K562 (cell line): ENCODE results near the gene B4GALNT3. TPM values are rescaled to one million over a fixed set of nuclear protein-coding genes. Genes with fewer than 3 reads are reported as not detected.

Experiments used
- ATAC-seq: fragments of 200-7000 bp; cut with Tn5 transposase; 3 replicates; pipeline ENCODE4 v1.9.1; 2020; ENCODE audit warnings: moderate library complexity
- BruUV-seq: library from RNA; stranded (reverse); fragments of 400-500 nt; replicated peaks from 2 replicates; lab custom pipeline; 2021; lab: Mats Ljungman, UMichigan
- CTCF ChIA-PET: fragments of 300-600 bp; formaldehyde crosslinking; extraction: SDS; loops from one replicate; lab custom pipeline; 2021; ENCODE audit warnings: low intra/inter-chr PET ratio; lab: Yijun Ruan, JAX
- POLR2A ChIA-PET: fragments of 300-600, 350-650 bp; sonication (Branson Sonifier 250); formaldehyde crosslinking; extraction: SDS; loops from one replicate; lab custom pipeline; 2021; ENCODE audit warnings: antibody characterized with exemption, inconsistent platforms; lab: Yijun Ruan, JAX
- DNase-seq, 4 experiments: peaks; one replicate each; pipeline versions ENCODE4 v3.0.0 to v3.0.0-alpha.2; 2011 to 2018; ENCODE audit warnings: low spot score in 3 of 4, mixed read lengths in 3 of 4; ENCODE audit errors: extremely low read depth in 1 of 4
- FAIRE-seq: peaks from 2 replicates; lab custom pipeline; 2011; peaks lifted over from hg19 to GRCh38; lab: Jason Lieb, UNC
- H2AFZ ChIP-seq: 2 replicates; pipeline ENCODE4 v1.6.0; 2011; ENCODE audit warnings: low read depth, low read length, control low read depth, inconsistent platforms
- H3K27ac ChIP-seq: fragments of 200-600 bp; 3 replicates; pipeline ENCODE4 v1.8.0; 2011; ENCODE audit warnings: low read depth, mild to moderate bottlenecking, control low read depth, inconsistent platforms, low read length, moderate library complexity, mixed read lengths; ENCODE audit errors: extremely low read depth
- H3K27me3 ChIP-seq, 2 experiments: fragments of 300-600 bp in 1 of 2; 2 replicates in 1 of 2; 3 replicates in 1 of 2; pipeline versions ENCODE4 v1.6.0 to v1.8.0; 2011; ENCODE audit warnings: inconsistent platforms in 2 of 2, low read length in 2 of 2, mild to moderate bottlenecking in 1 of 2, mixed read lengths in 1 of 2, moderate library complexity in 1 of 2; ENCODE audit not compliant: control insufficient read depth in 2 of 2, insufficient read depth in 2 of 2
- H3K36me3 ChIP-seq: fragments of 300-600 bp; 3 replicates; pipeline ENCODE4 v1.8.0; 2011; ENCODE audit warnings: mild to moderate bottlenecking, low read length, inconsistent platforms; ENCODE audit not compliant: control insufficient read depth, insufficient read depth
- H3K4me1 ChIP-seq, 2 experiments: fragments of 200-600 bp in 1 of 2; replicated peaks in 1 of 2; 2 replicates in 1 of 2; 3 replicates in 1 of 2; pipeline versions ENCODE4 v1.5.1 to v1.8.0; 2011; ENCODE audit warnings: inconsistent platforms in 2 of 2, low read length in 2 of 2, mild to moderate bottlenecking in 1 of 2, mixed read lengths in 1 of 2, moderate library complexity in 1 of 2; ENCODE audit not compliant: control insufficient read depth in 2 of 2, insufficient read depth in 2 of 2
- H3K4me2 ChIP-seq: 2 replicates; pipeline ENCODE4 v1.6.1; 2011; ENCODE audit warnings: low read length, control low read depth, inconsistent platforms, mixed read lengths; ENCODE audit not compliant: insufficient read depth
- H3K4me3 ChIP-seq: fragments of 200-600 bp; sonication (generic), shearing (Covaris generic); 2 replicates; pipeline ENCODE4 v1.5.1; 2016; ENCODE audit warnings: control low read depth, inconsistent platforms
- H3K79me2 ChIP-seq: fragments of 200-600 bp; 3 replicates; pipeline ENCODE4 v1.8.0; 2011; ENCODE audit warnings: low read length, inconsistent platforms; ENCODE audit not compliant: control insufficient read depth, insufficient read depth
- H3K9ac ChIP-seq, 2 experiments: 2 replicates each; pipeline versions ENCODE4 v1.6.0 to v1.6.1; 2011; ENCODE audit warnings: low read depth in 2 of 2, low read length in 2 of 2, control low read depth in 1 of 2, inconsistent platforms in 1 of 2, mild to moderate bottlenecking in 1 of 2, mixed read lengths in 1 of 2; ENCODE audit not compliant: insufficient read depth in 1 of 2
- H3K9me1 ChIP-seq: one replicate; pipeline ENCODE4 v1.6.0; 2011; ENCODE audit warnings: inconsistent platforms, mild to moderate bottlenecking, low read length, moderate library complexity; ENCODE audit not compliant: control insufficient read depth, insufficient read depth
- H3K9me3 ChIP-seq: replicated peaks from 2 replicates; pipeline ENCODE4 v1.5.1; 2011; ENCODE audit warnings: low read depth, low read length, inconsistent platforms; ENCODE audit not compliant: control insufficient read depth, insufficient read depth
- H4K20me1 ChIP-seq: replicated peaks from 2 replicates; pipeline ENCODE4 v1.6.1; 2011; ENCODE audit warnings: low read length, inconsistent platforms, mixed read lengths; ENCODE audit not compliant: control insufficient read depth, insufficient read depth
- BRF2 ChIP-seq: IDR thresholded peaks from 3 replicates; pipeline ENCODE4 v1.6.1; 2011; ENCODE audit warnings: borderline replicate concordance, mild to moderate bottlenecking; ENCODE audit not compliant: insufficient read length, insufficient read depth
- CGGBP1 ChIP-seq: fragments of 250-450 bp; sonication (Bioruptor Pico); IDR thresholded peaks from 2 replicates; pipeline ENCODE4 v1.9.0; 2021; ENCODE audit warnings: mild to moderate bottlenecking
- DEAF1 ChIP-seq: fragments of 450-650 bp; formaldehyde crosslinking; IDR thresholded peaks from 2 replicates; pipeline ENCODE4 v1.4.0; 2020; ENCODE audit warnings: mild to moderate bottlenecking, moderate library complexity
- FOXO4 ChIP-seq: fragments of 450-650 bp; formaldehyde crosslinking; IDR thresholded peaks from 2 replicates; pipeline ENCODE4 v1.4.0; 2020; ENCODE audit warnings: mild to moderate bottlenecking, moderate library complexity
- GABPB1 ChIP-seq: sonication (generic); formaldehyde crosslinking; IDR thresholded peaks from 2 replicates; pipeline ENCODE4 v1.8.0; 2022; ENCODE audit warnings: mild to moderate bottlenecking, missing genetic modification reagents
- HBP1 ChIP-seq: fragments of 450-650 bp; formaldehyde crosslinking; IDR thresholded peaks from 2 replicates; pipeline ENCODE4 v1.4.0; 2022; ENCODE audit warnings: missing genetic modification characterization
- NR1H2 ChIP-seq: sonication (generic); formaldehyde crosslinking; IDR thresholded peaks from 2 replicates; pipeline ENCODE4 v1.4.0; 2020; ENCODE audit warnings: mild to moderate bottlenecking, missing genetic modification reagents
- PML ChIP-seq: IDR thresholded peaks from 2 replicates; pipeline ENCODE4 v1.6.1; 2012; ENCODE audit warnings: low read length, inconsistent platforms
- TAF15 ChIP-seq: fragments of 200-400 bp; formaldehyde crosslinking; IDR thresholded peaks from 2 replicates; pipeline ENCODE4 v1.6.1; 2017; ENCODE audit warnings: mild to moderate bottlenecking, low read depth, low read length, moderate library complexity
- ZNF121 ChIP-seq: sonication (generic); formaldehyde crosslinking; conservative IDR thresholded peaks from 2 replicates; pipeline ENCODE4 v1.8.0; 2022; ENCODE audit warnings: missing genetic modification reagents
- ZNF133 ChIP-seq: fragments of 250-450 bp; sonication (Bioruptor Pico); IDR thresholded peaks from 2 replicates; pipeline ENCODE4 v1.4.0; 2020; ENCODE audit warnings: mild to moderate bottlenecking
- ZNF174 ChIP-seq: fragments of 250-450 bp; sonication (Bioruptor Pico); IDR thresholded peaks from 2 replicates; pipeline ENCODE4 v1.4.0; 2020; ENCODE audit warnings: mild to moderate bottlenecking
- ZNF398 ChIP-seq: fragments of 250-450 bp; sonication (Bioruptor Pico); IDR thresholded peaks from 2 replicates; pipeline ENCODE4 v1.8.0; 2021; ENCODE audit warnings: moderate library complexity, mild to moderate bottlenecking, inconsistent platforms
- WGBS: fragments of 100-300 bp; shearing (Covaris generic); methylation state at CpG from one replicate; pipeline ENCODE4 v1.1.6; 2016; ENCODE audit warnings: low coverage, mixed read lengths; ENCODE audit not compliant: insufficient coverage; ENCODE audit errors: missing lambda C conversion rate; 5-methylcytosine and 5-hydroxymethylcytosine counted together
- in situ Hi-C: fragments of 300-500 bp; cut with MboI; formaldehyde crosslinking; loops from 4 replicates; pipeline ENCODE4 v1.15.0; 2018; ENCODE audit warnings: inconsistent platforms, mixed read lengths
- intact Hi-C: fragments of 100-400 bp; cut with micrococcal nuclease; formaldehyde crosslinking; loops from 2 replicates; pipeline ENCODE4 v1.14.2; 2022
- polyA plus RNA-seq, 8 experiments: library from polyadenylated mRNA; depleted of rRNA in 4 of 8; stranded (reverse) in 5 of 8; unstranded in 3 of 8; fragments of >200 nt; fragmentation: Nextera tagmentation in 2 of 8; fragmentation: Illumina TruSeq in 1 of 8; extraction: Ambion mirVana in 2 of 8; extraction: Trizol in 1 of 8; gene quantifications; 2 replicates each; pipeline versions ENCODE4 v1.2.1 to v1.2.3, GENCODE V29; 2011 to 2014; ENCODE audit warnings: inconsistent platforms in 1 of 8, missing spikeins in 1 of 8
- total RNA-seq, 7 experiments: library from RNA; depleted of rRNA in 6 of 7; stranded (reverse); fragments of >200 nt in 6 of 7; fragmentation: Illumina TruSeq in 2 of 7; extraction: Trizol in 2 of 7; gene quantifications; 2 replicates each; pipeline versions ENCODE4 v1.2.1 to v1.2.3, GENCODE V29; 2011 to 2021; ENCODE audit warnings: low replicate concordance in 1 of 7

The B4GALNT3 gene
- total and polyA plus RNA-seq, 9 of the 15 experiments (the other 6 are each of a cell fraction or from before 2014, with no cell fraction given) = 0.04 to 0.36 (median 0.10) TPM; not detected in 6

GRCh38 chr12:544142-544541 is 84.4 kb downstream of the B4GALNT3 start:
- DNase-seq (no peak), FAIRE-seq (no peak), ATAC-seq (no peak)
- H3K4me1 ChIP-seq = peaks cover 0 to 15% of the 10 kb centered on the region in 2 experiments; a peak in 3 of 5 replicates
- H3K9me1 ChIP-seq = peaks cover 3% of the 10 kb centered on the region
- H3K27me3 ChIP-seq = peaks cover 3 to 36% of the 10 kb centered on the region in 2 experiments; a peak in 3 of 5 replicates
- ChIA-PET POLR2A (interaction anchor here (0.6 to 1.0 kb wide), 2 partner anchors 14 to 640 kb away, joined by 3 to 4 read pairs; no protein-coding TSS in a partner anchor), CTCF (no interaction called here)
- in situ Hi-C loops = loop anchor here (5.0 kb wide), 1 partner anchor 87 kb away; the partner anchor contains the start of gene B4GALNT3
- no peaks in the 10 kb centered on the region for H3K9me3 ChIP-seq
- H3K79me2 ChIP-seq = no peaks in the 10 kb centered on the region
- no peak overlapping the region for H3K4me3 ChIP-seq
- intact Hi-C loops = no loop called here
- no peaks in the 10 kb centered on the region for H3K36me3 ChIP-seq
- no peak overlapping the region for H3K4me2 ChIP-seq
- 0 out of 2 replicates have a peak, but pooled peaks cover 5% of the 10 kb centered on the region for H4K20me1 ChIP-seq
- H2AFZ ChIP-seq = no peak overlapping the region
- 12% methylated on average over 6 of the region's 8 CpGs for WGBS
- BruUV-seq = no TSS peak
- H3K9ac ChIP-seq = no peak overlapping the region
- no peak overlapping the region for H3K27ac ChIP-seq
- TF ChIP-seq TAF15 (no peak), FOXO4 (CRISPR knock-in tag) (no peak), PML (no peak), HBP1 (CRISPR knock-in tag) (no peak), ZNF121 (no peak), ZNF398 (CRISPR knock-in tag) (no peak), GABPB1 (CRISPR knock-in tag) (no peak), ZNF133 (CRISPR knock-in tag) (no peak), CGGBP1 (no peak), ZNF174 (CRISPR knock-in tag) (no peak), NR1H2 (CRISPR knock-in tag) (no peak), BRF2 (no peak), DEAF1 (CRISPR knock-in tag) (no peak)
